Muscle of arm (tissue), 12 donors: ENCODE data around the gene OPALIN. TPM values are rescaled to one million over a fixed set of nuclear protein-coding genes. Genes with fewer than 3 reads are reported as not detected.

Experiments used
- DNase-seq: peaks from one replicate; pipeline ENCODE4 v3.0.0-alpha.2; 2013
- polyA plus RNA-seq, 12 donors: library from polyadenylated mRNA; unstranded; fragments of 120-200 nt; gene quantifications; one replicate each; pipeline ENCODE4 v1.2.1, GENCODE V29; 2013; ENCODE audit not compliant: insufficient read length in 12 of 12

Gene OPALIN
- polyA plus RNA-seq, 12 donors, result not detected

GRCh38 chr10:96298362-96298761 lies 60.4 kb downstream of the OPALIN start:
- DNase-seq, result no peak

DNA sequence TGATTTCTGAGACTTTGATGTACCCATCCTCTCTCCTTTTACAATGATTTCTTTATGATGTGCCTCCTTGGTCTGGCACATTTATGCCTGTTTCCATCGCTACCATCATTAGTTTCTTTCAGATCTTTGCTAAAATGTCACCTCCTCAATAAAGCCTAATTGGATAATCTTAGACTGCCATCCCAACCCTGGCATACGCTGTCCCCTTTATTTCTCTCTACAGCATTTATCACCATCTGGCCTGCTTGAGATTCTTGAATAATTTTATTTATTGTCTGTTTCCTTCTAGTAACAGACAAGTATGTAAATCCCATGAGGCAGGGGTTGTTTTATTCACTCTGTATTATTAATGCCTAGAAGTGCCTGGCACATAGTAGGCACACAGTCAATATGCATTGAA lies 61.3 kb downstream of the OPALIN start:
- DNase-seq, result no peak

DNA sequence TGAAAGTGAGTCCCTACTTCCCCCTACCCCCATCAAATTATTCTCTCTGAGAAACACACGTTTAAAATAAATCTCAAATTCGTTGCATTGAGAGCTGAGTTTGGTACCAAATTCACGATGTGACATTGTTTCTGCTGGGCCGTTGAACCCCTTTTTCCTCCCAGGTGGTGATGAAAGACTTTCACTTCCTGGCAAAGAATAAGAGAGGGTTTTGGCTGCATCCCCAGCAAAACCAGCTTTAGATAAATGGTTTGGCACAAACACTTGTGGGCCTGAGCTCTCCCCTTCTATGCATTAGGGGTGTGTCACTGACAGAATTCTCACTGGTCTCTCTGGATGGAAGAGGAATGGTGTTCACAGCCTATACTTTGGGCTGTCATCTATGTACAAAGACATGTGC lies 63.3 kb downstream of the OPALIN start:
- no peak for DNase-seq

Other genes starting within 250 kb of the OPALIN start
- gene ZNF518A, start 228.7 kb downstream of the OPALIN start, polyA plus RNA-seq, result 10 to 100 TPM in 11 of 12 donors, not detected in 1; 13.0 to 35.4 (median 24.8) TPM
- gene BLNK, start 87.4 kb downstream of the OPALIN start, polyA plus RNA-seq, result 10 to 100 TPM in 1 of 12 donors, 1 to 10 TPM in 9, not detected in 2; 1.2 to 11.9 (median 1.6) TPM
- gene DNTT, start 54.6 kb downstream of the OPALIN start, polyA plus RNA-seq, result 1 to 10 TPM in 1 of 12 donors, under 1 TPM in 4, not detected in 7; 0.08 to 1.3 (median 0.16) TPM
- gene TLL2, start 154.9 kb upstream of the OPALIN start, polyA plus RNA-seq, result 1 to 10 TPM in 10 of 12 donors, under 1 TPM in 1, not detected in 1; 0.84 to 3.3 (median 1.8) TPM
- gene TM9SF3, start 228.0 kb upstream of the OPALIN start, polyA plus RNA-seq, result 100 to 1,000 TPM in 7 of 12 donors, 10 to 100 TPM in 4, not detected in 1; 82.7 to 149 (median 108) TPM